GM23338 (cell line): ENCODE results near the gene WDR44. TPM values are rescaled to one million over a fixed set of nuclear protein-coding genes. Genes with fewer than 3 reads are reported as not detected.
A peak's percentile ranks its signal among the peaks of the same experiment; 100 is the strongest.

Source experiments
- ATAC-seq: fragments of 200-7000 bp; cut with Tn5 transposase; 3 replicates; pipeline ENCODE4 v1.9.1; 2020
- DNase-seq: peaks from one replicate; pipeline ENCODE4 v3.0.0-alpha.2; 2015; ENCODE audit warnings: low spot score
- H2AFZ ChIP-seq: fragments of 200-600 bp; sonication (generic); 2 replicates; pipeline ENCODE4 v1.8.0; 2016; ENCODE audit warnings: antibody characterized with exemption, mild to moderate bottlenecking, moderate library complexity
- H3F3A ChIP-seq: fragments of 200-600 bp; sonication (generic); replicated peaks from 2 replicates; pipeline ENCODE4 v1.8.0; 2017; ENCODE audit warnings: antibody characterized with exemption, mixed run types, low read depth
- H3K27ac ChIP-seq: fragments of 200-600 bp; sonication (generic); 2 replicates; pipeline ENCODE4 v1.6.1; 2016; ENCODE audit warnings: low read depth
- H3K27me3 ChIP-seq: fragments of 200-600 bp; sonication (generic); 2 replicates; pipeline ENCODE4 v1.8.0; 2016; ENCODE audit warnings: mild to moderate bottlenecking, mixed run types, moderate library complexity; ENCODE audit not compliant: insufficient read depth
- H3K36me3 ChIP-seq: fragments of 200-600 bp; sonication (generic); 2 replicates; pipeline ENCODE4 v1.8.0; 2016; ENCODE audit warnings: mild to moderate bottlenecking; ENCODE audit not compliant: insufficient read depth
- H3K4me1 ChIP-seq: fragments of 200-600 bp; sonication (generic); 2 replicates; pipeline ENCODE4 v1.8.0; 2016; ENCODE audit warnings: mild to moderate bottlenecking, moderate library complexity; ENCODE audit not compliant: insufficient read depth
- H3K4me2 ChIP-seq: fragments of 200-600 bp; sonication (generic); 2 replicates; pipeline ENCODE4 v1.7.1; 2017; ENCODE audit warnings: mixed run types
- H3K4me3 ChIP-seq: fragments of 200-600 bp; sonication (generic); 2 replicates; pipeline ENCODE4 v1.6.1; 2016; ENCODE audit warnings: mixed run types
- H3K79me2 ChIP-seq: fragments of 200-600 bp; sonication (generic); replicated peaks from 2 replicates; pipeline ENCODE4 v1.8.0; 2017; ENCODE audit warnings: mild to moderate bottlenecking; ENCODE audit not compliant: insufficient read depth
- H3K9me2 ChIP-seq: fragments of 200-600 bp; sonication (generic); 2 replicates; pipeline ENCODE4 v1.8.0; 2017; ENCODE audit not compliant: insufficient read depth
- H4K20me1 ChIP-seq: fragments of 200-600 bp; sonication (generic); replicated peaks from 2 replicates; pipeline ENCODE4 v1.8.0; 2017; ENCODE audit warnings: mild to moderate bottlenecking; ENCODE audit not compliant: insufficient read depth
- H3K27ac Mint-ChIP-seq: 2 replicates; pipeline ENCODE4 v1.8.0; 2020; ENCODE audit warnings: inconsistent platforms, mild to moderate bottlenecking, moderate library complexity, mixed read lengths
- H3K27me3 Mint-ChIP-seq: 3 replicates; pipeline ENCODE4 v1.8.0; 2022; ENCODE audit warnings: low read depth, mild to moderate bottlenecking, moderate library complexity, mixed read lengths, inconsistent platforms; ENCODE audit not compliant: insufficient read depth, poor library complexity
- H3K36me3 Mint-ChIP-seq: 3 replicates; pipeline ENCODE4 v1.8.0; 2021; ENCODE audit warnings: low read depth, mild to moderate bottlenecking, inconsistent platforms, moderate library complexity, mixed read lengths
- H3K4me1 Mint-ChIP-seq: 3 replicates; pipeline ENCODE4 v1.8.0; 2020; ENCODE audit warnings: mild to moderate bottlenecking, inconsistent platforms, mixed read lengths
- H3K4me3 Mint-ChIP-seq: 3 replicates; pipeline ENCODE4 v1.8.0; 2021; ENCODE audit warnings: moderate library complexity, mild to moderate bottlenecking, inconsistent platforms, mixed read lengths
- H3K9me3 Mint-ChIP-seq: 3 replicates; pipeline ENCODE4 v1.8.0; 2020; ENCODE audit warnings: moderate library complexity, mild to moderate bottlenecking, inconsistent platforms, mixed read lengths
- CREB1 ChIP-seq: fragments of 250-450 bp; sonication (Bioruptor Pico); IDR thresholded peaks from 2 replicates; pipeline ENCODE4 v1.5.0; 2020; ENCODE audit warnings: low read depth, mild to moderate bottlenecking, moderate library complexity
- ETS1 ChIP-seq: IDR thresholded peaks from 2 replicates; pipeline ENCODE4 v1.6.1; 2016; ENCODE audit warnings: antibody characterized with exemption
- EZH2 ChIP-seq: fragments of 200-600 bp; sonication (generic); IDR thresholded peaks from one replicate; pipeline ENCODE4 v1.8.0; 2017; ENCODE audit warnings: antibody characterized with exemption, mild to moderate bottlenecking, low read depth; ENCODE audit not compliant: unreplicated experiment
- EZH2phosphoT487 ChIP-seq: fragments of 200-600 bp; sonication (generic); IDR thresholded peaks from one replicate; pipeline ENCODE4 v1.8.1; 2018; ENCODE audit warnings: antibody characterized with exemption; ENCODE audit not compliant: unreplicated experiment
- JUNB ChIP-seq: IDR thresholded peaks from one replicate; pipeline ENCODE4 v1.6.1; 2016; ENCODE audit warnings: antibody characterized with exemption; ENCODE audit not compliant: unreplicated experiment
- NANOG ChIP-seq: IDR thresholded peaks from 2 replicates; pipeline ENCODE4 v1.6.1; 2016; ENCODE audit warnings: antibody characterized with exemption, borderline replicate concordance
- POLR2AphosphoS5 ChIP-seq: IDR thresholded peaks from 2 replicates; pipeline ENCODE4 v1.6.1; 2016; ENCODE audit warnings: antibody characterized with exemption, low read depth
- REST ChIP-seq: IDR thresholded peaks from one replicate; pipeline ENCODE4 v1.6.1; 2018; ENCODE audit warnings: antibody characterized with exemption; ENCODE audit not compliant: unreplicated experiment
- STAT1 ChIP-seq: IDR thresholded peaks from one replicate; pipeline ENCODE4 v1.6.1; 2016; ENCODE audit warnings: antibody characterized with exemption; ENCODE audit not compliant: unreplicated experiment
- ZNF114 ChIP-seq: fragments of 250-450 bp; sonication (Bioruptor Pico); IDR thresholded peaks from 2 replicates; pipeline ENCODE4 v1.5.0; 2020; ENCODE audit warnings: mild to moderate bottlenecking, moderate library complexity
- ZNF331 ChIP-seq: fragments of 250-450 bp; sonication (Bioruptor Pico); IDR thresholded peaks from 2 replicates; pipeline ENCODE4 v1.5.0; 2020; ENCODE audit warnings: low read depth, mild to moderate bottlenecking, moderate library complexity
- ZNF462 ChIP-seq: fragments of 250-450 bp; sonication (Bioruptor Pico); IDR thresholded peaks from 2 replicates; pipeline ENCODE4 v1.5.0; 2020; ENCODE audit warnings: mild to moderate bottlenecking, moderate library complexity
- polyA plus RNA-seq: library from polyadenylated mRNA; unstranded; fragments of >200 nt; fragmentation: Nextera tagmentation; extraction: Ambion mirVana; gene quantifications from 2 replicates; pipeline ENCODE4 v1.2.1, GENCODE V29; 2016
- total RNA-seq: library from RNA; depleted of rRNA; stranded (reverse); fragments of >200 nt; shearing (Covaris generic); gene quantifications from 2 replicates; pipeline ENCODE4 v1.2.3, GENCODE V29; 2014

Gene WDR44
- total and polyA plus RNA-seq, 2 experiments from 2014 or later: 17.5 to 21.0 TPM

- peaks cover 4% of the 10 kb centered on the region for H3K27me3 Mint-ChIP-seq
- H3K27ac Mint-ChIP-seq: no peak overlapping the region; the same call in 1 of the 2 replicates
- Histone ChIP-seq H4K20me1 (peaks cover 5% of the 10 kb centered on the region; the same call in 1 of the 2 replicates), H3K4me2 (peak overlapping the region; percentile 90), H3F3A (no peaks in the 10 kb centered on the region), H3K4me1 (peaks cover 15% of the 10 kb centered on the region), H3K79me2 (peaks cover 58% of the 10 kb centered on the region), H3K4me3 (peak overlapping the region; percentile 80), H2AFZ (no peak overlapping the region), H3K27me3 (peaks cover 7% of the 10 kb centered on the region), H3K27ac (no peak overlapping the region), H3K36me3 (no peaks in the 10 kb centered on the region), H3K9me2 (no peaks in the 10 kb centered on the region)
- no peak for ATAC-seq
- DNase-seq: no peak
- H3K9me3 Mint-ChIP-seq: no peaks in the 10 kb centered on the region
- H3K4me3 Mint-ChIP-seq: peak overlapping the region; percentile 92
- peaks cover 21% of the 10 kb centered on the region for H3K4me1 Mint-ChIP-seq
- no peak for TF ChIP-seq ZNF114 (CRISPR knock-in tag)
- TF ChIP-seq ZNF331: no peak
- TF ChIP-seq EZH2: no peak
- no peak for TF ChIP-seq REST
- TF ChIP-seq STAT1: no peak
- TF ChIP-seq POLR2AphosphoS5: no peak
- no peak for TF ChIP-seq ZNF462 (CRISPR knock-in tag)
- TF ChIP-seq JUNB: no peak
- no peak for TF ChIP-seq ETS1
- no peak for TF ChIP-seq EZH2phosphoT487
- TF ChIP-seq NANOG: no peak
- no peak for TF ChIP-seq CREB1 (CRISPR knock-in tag)
- H3K36me3 Mint-ChIP-seq: no peaks in the 10 kb centered on the region
Measured at GRCh38 chrX:118347736-118348135, 1.8 kb downstream of the WDR44 start.
